Measurements from ENCODE around the gene AAK1. TPM values are rescaled to one million over a fixed set of nuclear protein-coding genes. Genes with fewer than 3 reads are reported as not detected.

Gene AAK1
- total and polyA plus RNA-seq, 2 experiments from 2014 or later: 39.0 to 52.4 TPM

GRCh38 chr2:69588403-69588802 lies 55.1 kb downstream of the AAK1 start:
- Mint-ChIP-seq H3K27ac (no peak overlapping the region), H3K4me3 (no peak overlapping the region), H3K36me3 (ENCODE audit: low read depth) (no peaks in the 10 kb centered on the region), H3K27me3 (ENCODE audit: insufficient read depth, low read depth, poor library complexity) (no peaks in the 10 kb centered on the region), H3K4me1 (peaks cover 17% of the 10 kb centered on the region), H3K9me3 (no peaks in the 10 kb centered on the region)
- Histone ChIP-seq H2AFZ (no peak overlapping the region), H3K4me3 (no peak overlapping the region), H3K4me1 (ENCODE audit: insufficient read depth) (peaks cover 11% of the 10 kb centered on the region; the same call in 1 of the 2 replicates), H3K36me3 (ENCODE audit: insufficient read depth) (no peaks in the 10 kb centered on the region), H3F3A (replicated peaks; ENCODE audit: low read depth) (no peaks in the 10 kb centered on the region), H3K27ac (ENCODE audit: low read depth) (no peak overlapping the region), H3K79me2 (replicated peaks; ENCODE audit: insufficient read depth) (peaks cover 22% of the 10 kb centered on the region), H3K4me2 (no peak overlapping the region), H3K9me2 (ENCODE audit: insufficient read depth) (no peaks in the 10 kb centered on the region), H3K27me3 (ENCODE audit: insufficient read depth) (no peaks in the 10 kb centered on the region), H4K20me1 (replicated peaks; ENCODE audit: insufficient read depth) (no peaks in the 10 kb centered on the region; the same call in 1 of the 2 replicates)
- TF ChIP-seq STAT1 (IDR thresholded peaks at IDR 0.05; ENCODE audit: unreplicated experiment): no peak
- no peak for TF ChIP-seq CREB1 (CRISPR knock-in tag; IDR thresholded peaks at IDR 0.05; ENCODE audit: low read depth)
- DNase-seq (ENCODE audit: low spot score) (no peak), ATAC-seq (no peak)

- Histone ChIP-seq H3K79me2 (replicated peaks; ENCODE audit: insufficient read depth) (peaks cover 32% of the 10 kb centered on the region), H3K4me3 (no peak overlapping the region), H3K27ac (ENCODE audit: low read depth) (peak overlapping the region; percentile 33), H3K27me3 (ENCODE audit: insufficient read depth) (no peaks in the 10 kb centered on the region), H3K36me3 (ENCODE audit: insufficient read depth) (no peaks in the 10 kb centered on the region), H3K4me1 (ENCODE audit: insufficient read depth) (peaks cover 23% of the 10 kb centered on the region), H3F3A (replicated peaks; ENCODE audit: low read depth) (no peaks in the 10 kb centered on the region), H2AFZ (no peak overlapping the region), H3K4me2 (no peak overlapping the region), H3K9me2 (ENCODE audit: insufficient read depth) (no peaks in the 10 kb centered on the region), H4K20me1 (replicated peaks; ENCODE audit: insufficient read depth) (no peaks in the 10 kb centered on the region; the same call in 1 of the 2 replicates)
- H3K27ac Mint-ChIP-seq: peak overlapping the region; percentile 42
- no peaks in the 10 kb centered on the region for H3K9me3 Mint-ChIP-seq
- ATAC-seq (peak; percentile 43), DNase-seq (ENCODE audit: low spot score) (no peak)
- no peak overlapping the region for H3K4me3 Mint-ChIP-seq
- H3K36me3 Mint-ChIP-seq (ENCODE audit: low read depth): no peaks in the 10 kb centered on the region
- peaks cover 2% of the 10 kb centered on the region for H3K27me3 Mint-ChIP-seq (ENCODE audit: insufficient read depth, low read depth, poor library complexity)
- TF ChIP-seq STAT1 (IDR thresholded peaks at IDR 0.05; ENCODE audit: unreplicated experiment) (no peak), POLR2AphosphoS5 (IDR thresholded peaks at IDR 0.05; ENCODE audit: low read depth) (no peak), EZH2phosphoT487 (IDR thresholded peaks at IDR 0.05; ENCODE audit: unreplicated experiment) (no peak), ZNF462 (CRISPR knock-in tag; IDR thresholded peaks at IDR 0.05) (no peak)
- peaks cover 33% of the 10 kb centered on the region for H3K4me1 Mint-ChIP-seq
These were observed 57.5 kb downstream of the AAK1 start for GRCh38 chr2:69585855-69586555.

All from GM23338 (cell line).